HG03045 (cell line): ENCODE data around the gene ILK.
A peak's percentile ranks its signal among the peaks of the same experiment; 100 is the strongest.

Experiments
- ATAC-seq: cut with Tn5 transposase; IDR thresholded peaks from one replicate; pipeline ENCODE4 v1.9.1; 2021; ENCODE audit warnings: mild to moderate bottlenecking, moderate library complexity; ENCODE audit not compliant: unreplicated experiment

ILK gene

GRCh38 chr11:6633422-6634408, 30.1 kb downstream of the ILK start:
- no peak for ATAC-seq

GRCh38 chr11:6634534-6634933, 31.0 kb downstream of the ILK start:
- no peak for ATAC-seq

DNA sequence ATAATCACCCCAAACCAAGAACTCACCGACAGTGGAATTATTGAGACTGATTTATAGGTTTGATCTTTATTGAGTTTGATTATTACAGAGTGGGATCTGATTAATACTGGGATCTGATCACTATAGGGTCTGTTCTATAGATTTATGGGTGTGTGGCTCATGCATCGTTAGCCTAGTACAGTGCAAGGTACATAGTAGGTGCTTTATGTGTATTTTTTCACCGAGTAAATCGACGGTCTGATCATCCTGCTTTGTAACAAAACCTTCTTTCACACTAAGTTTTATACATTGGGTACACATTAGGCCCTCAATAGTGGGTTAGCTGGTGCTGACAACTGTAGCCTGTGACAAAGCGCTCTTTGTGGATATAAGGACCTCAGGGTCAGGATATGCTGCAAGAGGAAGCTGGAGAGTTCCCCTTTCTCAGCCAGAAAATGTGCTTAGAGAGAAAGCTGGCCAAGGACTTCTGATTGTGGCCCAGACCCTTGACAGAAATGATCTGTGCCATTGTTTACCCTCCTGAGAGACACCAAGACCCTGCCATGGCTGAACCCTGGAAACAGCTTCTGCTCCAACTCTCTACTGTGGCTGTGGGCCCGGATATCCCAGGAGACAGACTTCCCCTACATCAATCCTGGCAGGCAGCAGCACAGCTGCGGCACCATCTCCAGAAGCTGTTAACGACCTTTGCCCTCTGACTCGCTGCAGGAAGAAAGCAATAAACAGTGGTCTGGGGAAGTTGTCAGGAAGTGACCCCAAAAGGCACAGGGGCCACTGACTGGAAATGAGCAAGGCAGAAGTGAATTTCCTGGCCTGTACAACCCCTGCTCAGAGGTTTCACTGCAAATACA, 31.7 kb downstream of the ILK start:
- ATAC-seq: no peak

DNA sequence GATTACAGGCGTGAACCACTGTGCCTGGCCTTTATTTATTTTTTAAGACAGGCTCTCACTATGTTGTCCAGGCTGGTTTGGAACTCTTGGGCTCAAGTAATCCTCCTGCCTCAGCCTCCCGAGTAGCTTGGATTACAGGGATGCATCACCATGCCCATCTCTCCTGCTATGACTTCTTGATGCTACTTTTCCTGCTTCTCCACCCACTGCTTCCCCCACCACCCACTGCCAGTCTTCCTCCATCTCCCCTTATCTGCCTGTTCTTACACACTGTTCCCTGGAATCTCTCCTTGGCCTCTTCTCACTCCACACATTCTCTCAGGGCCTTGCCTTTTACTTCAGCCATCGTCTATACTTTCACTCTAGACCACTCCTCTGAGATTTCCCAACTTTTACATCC, 32.9 kb downstream of the ILK start:
- ATAC-seq: no peak

DNA sequence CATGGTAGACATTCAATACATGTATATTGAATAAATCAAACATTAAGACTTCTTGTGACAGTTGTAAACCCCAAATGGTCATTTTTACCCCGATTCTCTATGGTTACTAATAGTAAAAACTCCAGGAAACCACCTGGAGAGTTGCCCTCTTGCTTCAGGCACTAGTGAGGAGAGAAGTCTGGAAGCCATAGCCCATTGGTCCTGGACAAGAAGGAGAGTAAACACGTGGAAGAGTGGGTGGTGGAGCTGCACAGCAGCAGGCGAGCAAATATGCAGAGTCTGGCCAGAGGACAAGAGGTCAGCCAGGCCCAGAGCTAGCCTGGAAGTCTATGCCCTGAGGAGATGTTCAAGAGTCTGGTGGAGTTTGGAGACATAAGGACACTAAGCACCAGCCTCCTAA, 34.3 kb downstream of the ILK start:
- ATAC-seq: no peak

DNA sequence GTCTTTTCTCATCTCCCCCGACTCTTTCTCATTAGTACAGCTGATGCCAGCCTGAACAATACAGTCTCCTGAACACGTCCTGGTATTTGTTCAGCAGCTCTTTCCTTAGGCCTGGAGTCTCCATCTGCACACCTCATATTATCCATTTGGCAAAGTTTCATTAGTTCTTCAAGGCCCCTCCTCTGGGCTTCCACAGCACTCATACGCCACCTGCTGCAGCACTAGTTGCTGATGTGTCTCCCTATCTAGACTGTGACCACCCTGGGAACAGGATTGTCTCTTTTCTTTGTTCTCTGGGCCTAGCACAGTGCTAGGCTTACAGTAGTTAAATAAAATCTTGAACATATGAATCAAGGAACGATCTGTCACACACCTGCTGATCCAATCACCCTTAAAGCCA, 34.9 kb downstream of the ILK start:
- no peak for ATAC-seq

- no peak for ATAC-seq
Measured at GRCh38 chr11:6640036-6640984, 36.7 kb downstream of the ILK start.

DNA sequence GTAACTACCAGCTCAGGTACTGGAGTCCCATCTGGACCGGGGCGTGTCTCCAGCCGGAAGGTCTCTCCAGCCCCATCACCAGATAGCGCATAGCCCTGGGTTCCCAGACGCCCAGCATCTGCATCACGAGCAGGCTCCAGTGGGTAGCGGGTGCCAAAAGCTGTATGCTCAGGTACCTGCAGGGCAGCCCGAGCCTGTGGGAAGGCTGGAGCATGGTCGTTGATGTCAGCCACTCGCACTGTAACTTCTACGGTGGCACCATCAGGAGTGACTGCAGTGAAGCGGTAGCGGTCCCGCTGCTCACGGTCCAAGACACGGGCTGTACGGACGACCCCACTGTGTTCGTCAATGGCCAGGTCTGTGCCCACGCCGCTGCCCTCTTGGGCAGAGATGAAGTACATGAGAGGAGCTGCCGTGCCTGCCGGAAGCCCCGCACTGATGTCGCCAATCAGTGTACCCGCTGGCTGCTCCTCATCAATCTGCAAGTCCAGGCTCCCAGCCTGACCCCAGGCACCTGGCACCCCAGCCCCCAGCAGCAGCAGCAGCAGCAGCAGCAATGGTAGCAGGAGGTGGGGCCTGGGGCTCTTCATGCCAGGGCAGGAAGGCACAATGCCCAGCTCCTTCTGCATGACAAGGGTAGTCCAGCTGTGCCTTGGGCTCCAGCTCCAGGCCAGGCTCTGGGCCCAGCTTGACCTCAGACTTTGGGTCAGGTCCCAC, 37.6 kb downstream of the ILK start:
- no peak for ATAC-seq

- ATAC-seq: no peak
Measured at GRCh38 chr11:6642957-6643356, 39.4 kb downstream of the ILK start.

DNA sequence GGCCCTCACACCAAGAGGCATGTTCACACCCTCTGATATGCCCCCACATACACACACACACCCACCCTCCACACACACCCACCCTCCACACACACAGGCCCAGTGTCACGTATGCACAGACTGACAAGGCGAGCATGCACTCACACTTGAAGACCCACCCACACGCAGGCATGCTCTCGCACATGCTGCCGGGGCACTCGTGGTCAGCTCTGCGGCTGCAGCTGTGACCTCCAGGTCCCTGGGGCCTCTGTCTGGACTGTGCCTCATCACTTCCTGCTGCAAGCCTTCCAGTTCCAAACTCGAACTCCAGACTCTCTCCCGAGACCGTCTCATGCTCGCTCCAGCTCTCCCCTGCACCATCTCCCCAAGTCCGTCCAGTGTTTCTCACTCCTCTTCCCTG, 42.5 kb downstream of the ILK start:
- ATAC-seq: no peak

- ATAC-seq: no peak
Measured at GRCh38 chr11:6646576-6646917, 43.0 kb downstream of the ILK start.

DNA sequence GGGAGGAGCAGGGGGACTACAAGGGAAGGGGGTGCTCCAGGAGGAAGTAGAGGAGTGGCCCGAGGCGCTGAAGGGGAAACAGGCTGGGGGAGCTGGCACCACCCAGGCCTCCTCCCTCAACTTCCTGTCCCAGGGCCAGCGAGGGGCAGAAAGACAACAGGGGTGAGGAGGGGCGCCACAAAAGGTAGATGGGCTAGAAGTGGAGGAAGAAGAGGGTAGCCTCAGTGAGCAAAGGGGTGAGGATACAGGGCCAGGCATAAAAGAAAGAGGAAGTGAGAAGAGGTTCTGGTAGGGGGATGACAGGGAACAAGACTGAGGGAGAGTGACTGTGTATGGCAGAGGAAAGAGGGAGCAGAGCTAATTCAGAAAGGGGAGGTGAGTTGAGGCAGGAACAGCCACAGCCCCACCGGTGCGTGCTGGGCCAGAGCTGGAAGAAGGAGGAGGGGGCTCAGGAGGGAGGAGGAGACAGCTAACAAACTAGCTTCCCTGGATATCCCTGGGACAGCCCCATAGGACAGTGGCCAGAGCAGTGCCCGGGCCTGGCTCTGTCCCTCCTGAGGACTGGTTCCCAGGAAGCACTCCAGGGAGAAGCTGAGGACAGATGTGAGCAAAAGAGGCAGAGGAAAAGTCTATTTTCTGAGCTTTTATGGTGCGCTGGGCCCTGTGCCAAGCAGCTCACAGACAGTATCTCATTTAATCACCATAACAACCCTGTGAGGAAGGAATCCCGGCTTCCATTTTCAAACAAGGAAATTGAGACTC, 43.5 kb downstream of the ILK start:
- ATAC-seq: peak; percentile 82

DNA sequence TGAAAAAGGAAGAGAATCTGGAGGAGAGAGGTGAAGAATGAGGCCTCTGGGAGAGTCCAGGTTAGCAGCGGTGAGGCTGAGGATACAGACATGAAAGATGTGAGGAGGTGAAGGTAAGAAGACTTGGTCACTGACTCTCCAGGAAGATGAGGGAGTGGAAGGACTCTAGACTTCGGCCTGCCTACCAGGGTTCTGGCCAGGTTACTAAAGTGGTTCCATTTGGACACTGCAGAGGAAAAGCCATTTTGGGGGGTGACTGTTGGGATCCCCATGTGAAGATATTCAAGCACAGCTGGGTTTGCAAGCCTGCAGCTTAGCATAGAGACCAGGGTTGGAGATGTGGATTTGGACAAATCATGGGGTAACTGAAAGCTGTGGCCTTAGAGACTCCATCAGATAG, 44.3 kb downstream of the ILK start:
- ATAC-seq: no peak

GRCh38 chr11:6648501-6648900, 44.9 kb downstream of the ILK start:
- ATAC-seq: no peak

GRCh38 chr11:6650104-6650503, 46.5 kb downstream of the ILK start:
- no peak for ATAC-seq

DNA sequence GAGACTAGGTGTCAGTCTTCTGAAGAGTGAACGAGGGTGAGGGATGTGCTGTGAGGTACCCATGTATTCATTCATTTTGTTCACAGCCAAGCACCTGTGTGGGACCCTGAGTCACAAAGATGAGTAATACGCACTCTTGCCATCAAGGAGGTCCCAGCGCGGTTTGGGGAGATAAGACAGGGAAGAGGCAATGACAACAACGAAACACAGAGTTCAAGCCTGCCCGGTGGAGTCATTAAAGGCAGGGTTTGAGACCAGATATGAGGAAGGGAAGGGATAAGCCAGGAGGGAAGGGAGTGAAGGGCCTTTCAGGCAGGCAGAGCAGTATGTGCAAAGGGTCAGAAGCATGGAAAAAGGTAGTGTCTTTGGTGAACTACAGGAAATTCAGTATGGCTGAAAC, 47.4 kb downstream of the ILK start:
- ATAC-seq: no peak

DNA sequence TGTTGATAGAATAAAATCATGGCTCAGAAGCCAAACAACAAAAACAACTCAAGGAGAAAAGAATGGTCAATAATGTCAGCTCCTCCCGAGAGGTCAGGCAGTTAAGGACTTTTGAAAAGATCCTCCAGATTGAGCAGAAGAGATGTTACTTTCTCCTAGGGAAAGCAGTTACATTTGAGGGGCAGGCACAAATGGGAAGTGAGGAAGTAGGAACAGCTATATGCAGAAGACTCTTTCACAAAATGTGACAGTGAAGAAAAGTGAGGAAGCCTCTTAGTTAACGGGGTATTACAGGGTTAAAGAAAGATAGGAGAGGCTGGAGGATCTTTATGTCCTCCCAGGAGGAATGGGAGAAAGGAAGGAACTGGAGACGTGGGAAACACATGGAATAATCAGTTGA, 48.6 kb downstream of the ILK start:
- no peak for ATAC-seq

- ATAC-seq: no peak
Measured at GRCh38 chr11:6653097-6653496, 49.5 kb downstream of the ILK start.

DNA sequence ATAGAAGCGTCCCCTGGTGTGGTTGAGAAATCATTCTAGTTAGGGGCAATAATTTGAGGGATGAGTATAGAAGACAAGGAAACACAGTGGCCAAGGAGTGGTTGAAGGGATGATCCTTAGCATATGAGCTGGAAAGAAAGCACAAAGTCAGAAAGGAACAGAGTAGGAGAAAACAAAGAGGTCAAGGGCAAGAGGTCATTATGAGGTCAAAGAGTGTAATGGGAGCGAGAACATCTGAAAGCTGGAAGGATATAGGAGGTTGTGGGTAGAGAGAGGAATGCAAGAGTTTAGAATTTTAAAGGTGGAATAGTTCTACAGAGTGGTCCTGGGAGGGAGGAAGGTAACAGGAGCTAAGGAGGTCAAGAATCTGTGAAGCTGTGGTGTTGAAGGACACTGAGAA, 50.1 kb downstream of the ILK start:
- no peak for ATAC-seq
